ENCODE measurements around the gene AEN.

Gene AEN

GRCh38 chr15:88620995-88621772, at the start of gene AEN:
Gene AEN (plus strand): TSS chr15:88621340. CDS start chr15:88626210, 4,870 bp downstream.
- DNase-seq (ENCODE audit: low read depth, low spot score): peak; percentile 91

- no peak for DNase-seq (ENCODE audit: low read depth, low spot score)
These were observed 49.3 kb upstream of the AEN start for GRCh38 chr15:88571852-88572259.

- DNase-seq (ENCODE audit: low read depth, low spot score): no peak
These were observed 47.1 kb upstream of the AEN start for GRCh38 chr15:88574077-88574476.

- DNase-seq (ENCODE audit: low read depth, low spot score): no peak
These were observed 46.5 kb upstream of the AEN start for GRCh38 chr15:88574655-88575054.

GRCh38 chr15:88579322-88579721, 41.8 kb upstream of the AEN start:
- no peak for DNase-seq (ENCODE audit: low read depth, low spot score)

- no peak for DNase-seq (ENCODE audit: low read depth, low spot score)
These were observed 40.6 kb upstream of the AEN start for GRCh38 chr15:88580532-88580931.

- no peak for DNase-seq (ENCODE audit: low read depth, low spot score)
These were observed 34.6 kb upstream of the AEN start for GRCh38 chr15:88586401-88587162.

- no peak for DNase-seq (ENCODE audit: low read depth, low spot score)
These were observed 30.4 kb upstream of the AEN start for GRCh38 chr15:88590759-88591158.

GRCh38 chr15:88591384-88591783, 29.8 kb upstream of the AEN start:
- DNase-seq (ENCODE audit: low read depth, low spot score): no peak

GRCh38 chr15:88603885-88604284, 17.3 kb upstream of the AEN start:
- no peak for DNase-seq (ENCODE audit: low read depth, low spot score)

GRCh38 chr15:88604381-88605188, 16.6 kb upstream of the AEN start:
- no peak for DNase-seq (ENCODE audit: low read depth, low spot score)

GRCh38 chr15:88605189-88606069, 15.7 kb upstream of the AEN start:
- DNase-seq (ENCODE audit: low read depth, low spot score): no peak

- DNase-seq (ENCODE audit: low read depth, low spot score): no peak
These were observed 14.9 kb upstream of the AEN start for GRCh38 chr15:88606070-88606794.

GRCh38 chr15:88607951-88608350, 13.2 kb upstream of the AEN start:
- DNase-seq (ENCODE audit: low read depth, low spot score): no peak

- DNase-seq (ENCODE audit: low read depth, low spot score): no peak
These were observed 12.4 kb upstream of the AEN start for GRCh38 chr15:88608607-88609181.

GRCh38 chr15:88609344-88610090, 11.6 kb upstream of the AEN start:
- DNase-seq (ENCODE audit: low read depth, low spot score): no peak

GRCh38 chr15:88610701-88611231, 10.4 kb upstream of the AEN start:
- DNase-seq (ENCODE audit: low read depth, low spot score): no peak

- DNase-seq (ENCODE audit: low read depth, low spot score): no peak
These were observed 8.8 kb upstream of the AEN start for GRCh38 chr15:88612186-88612796.
